ENCODE results near the gene PRDX5. TPM values are rescaled to one million over a fixed set of nuclear protein-coding genes. Genes with fewer than 3 reads are reported as not detected.
A peak's percentile ranks its signal among the peaks of the same experiment; 100 is the strongest.

Gene PRDX5
- total RNA-seq, 6 experiments from 2014 or later, result 161 to 207 (median 186) TPM

- H3K4me3 Mint-ChIP-seq, result peak within 1 kb of the TSS; percentile 88
- no peaks in the 10 kb centered on the region for H3K9me3 Mint-ChIP-seq
These were observed 33.6 kb upstream of the PRDX5 start, which contains the start of gene BAD for GRCh38 chr11:64284048-64284961. TSS of gene BAD (minus strand) at chr11:64284665. CDS start at chr11:64284368, 297 bp downstream.

GRCh38 chr11:64284962-64285884, 32.7 kb upstream of the PRDX5 start, which contains the start of gene GPR137:
TSS of gene GPR137 (plus strand) at chr11:64285848. CDS start at chr11:64286525, 677 bp downstream.
- Mint-ChIP-seq H3K9me3 (no peaks in the 10 kb centered on the region), H3K4me1 (ENCODE audit: low read depth) (peaks cover 23% of the 10 kb centered on the region), H3K27ac (peak within 1 kb of the TSS; percentile 90), H3K27me3 (ENCODE audit: insufficient read depth) (peaks cover 12% of the 10 kb centered on the region), H3K4me3 (peak within 1 kb of the TSS; percentile 88), H3K36me3 (ENCODE audit: low read depth) (peaks cover 7% of the 10 kb centered on the region)
- DNase-seq, result peak; percentile 48
- no peak; the same call in 1 of the 2 replicates for TF ChIP-seq CTCF (IDR thresholded peaks at IDR 0.05)

More at GRCh38 chr11:64284048-64284961, 33.6 kb upstream of the PRDX5 start, which contains the start of gene BAD:
- Mint-ChIP-seq H3K27ac (peak within 1 kb of the TSS; percentile 90), H3K36me3 (ENCODE audit: low read depth) (peaks cover 7% of the 10 kb centered on the region), H3K4me1 (ENCODE audit: low read depth) (peaks cover 23% of the 10 kb centered on the region), H3K27me3 (ENCODE audit: insufficient read depth) (peaks cover 5% of the 10 kb centered on the region)
- TF ChIP-seq CTCF (IDR thresholded peaks at IDR 0.05), result no peak; the same call in 1 of the 2 replicates
- peak; percentile 88 for DNase-seq

- DNase-seq, result no peak
- H3K27me3 Mint-ChIP-seq (ENCODE audit: insufficient read depth), result peaks cover 15% of the 10 kb centered on the region
- peak overlapping the region; percentile 68 for H3K27ac Mint-ChIP-seq
- peak; percentile 40; the same call in 1 of the 2 replicates for TF ChIP-seq CTCF (IDR thresholded peaks at IDR 0.05)
- peak overlapping the region; percentile 83 for H3K4me3 Mint-ChIP-seq
- peaks cover 21% of the 10 kb centered on the region for H3K4me1 Mint-ChIP-seq (ENCODE audit: low read depth)
- H3K9me3 Mint-ChIP-seq, result no peaks in the 10 kb centered on the region
- peaks cover 6% of the 10 kb centered on the region for H3K36me3 Mint-ChIP-seq (ENCODE audit: low read depth)
These were observed 31.8 kb upstream of the PRDX5 start for GRCh38 chr11:64285885-64286800.

- H3K27me3 Mint-ChIP-seq (ENCODE audit: insufficient read depth), result peaks cover 14% of the 10 kb centered on the region
- peaks cover 16% of the 10 kb centered on the region for H3K4me1 Mint-ChIP-seq (ENCODE audit: low read depth)
- no peaks in the 10 kb centered on the region; the same call in 1 of the 2 replicates for H3K36me3 Mint-ChIP-seq (ENCODE audit: low read depth)
- H3K27ac Mint-ChIP-seq, result peak overlapping the region; percentile 68; the same call in 1 of the 2 replicates
- no peak for DNase-seq
- H3K4me3 Mint-ChIP-seq, result peak overlapping the region; percentile 83
- no peak for TF ChIP-seq CTCF (IDR thresholded peaks at IDR 0.05)
- H3K9me3 Mint-ChIP-seq, result no peaks in the 10 kb centered on the region
These were observed 31.1 kb upstream of the PRDX5 start for GRCh38 chr11:64286801-64287159.
